H1 (cell line): ENCODE results near the gene ARHGAP26. TPM values are rescaled to one million over a fixed set of nuclear protein-coding genes. Genes with fewer than 3 reads are reported as not detected.
A peak's percentile ranks its signal among the peaks of the same experiment; 100 is the strongest.

Experiments
- ASH2L ChIP-seq: fragments of 200-600, 300-600 bp; sonication (generic); IDR thresholded peaks from one replicate; pipeline ENCODE4 v1.7.1; 2017; ENCODE audit warnings: low read length
- ATF2 ChIP-seq: IDR thresholded peaks from 2 replicates; pipeline ENCODE4 v1.6.1; 2012; ENCODE audit warnings: low read length, inconsistent platforms
- CBX5 ChIP-seq: fragments of 300-800, 300-1000 bp; sonication (generic); IDR thresholded peaks from 2 replicates; pipeline ENCODE4 v1.7.1; 2016; ENCODE audit warnings: antibody characterized with exemption, low read length, low read depth
- JUND ChIP-seq: IDR thresholded peaks from 2 replicates; pipeline ENCODE4 v1.6.1; 2011; ENCODE audit warnings: mild to moderate bottlenecking, improper control_type of control experiment, low read length
- KDM1A ChIP-seq: fragments of 200-600, 300-600 bp; sonication (generic); IDR thresholded peaks from 2 replicates; pipeline ENCODE4 v1.7.1; 2016; ENCODE audit warnings: mild to moderate bottlenecking, low read length, borderline replicate concordance
- KDM4A ChIP-seq: IDR thresholded peaks from one replicate; pipeline ENCODE4 v1.7.1; 2012; ENCODE audit warnings: low read depth, mild to moderate bottlenecking, moderate library complexity, low read length, inconsistent platforms; ENCODE audit not compliant: severe bottlenecking
- POLR2AphosphoS5 ChIP-seq: IDR thresholded peaks from 2 replicates; pipeline ENCODE4 v1.6.1; 2011; ENCODE audit warnings: low read depth, low read length
- RNF2 ChIP-seq: fragments of 200-900, 300-1000 bp; sonication (generic); IDR thresholded peaks from 2 replicates; pipeline ENCODE4 v1.7.1; 2016; ENCODE audit warnings: borderline replicate concordance, low read depth, mild to moderate bottlenecking, antibody characterized with exemption, low read length; ENCODE audit not compliant: poor library complexity, severe bottlenecking; ENCODE audit errors: missing control alignments
- polyA plus RNA-seq, 7 experiments: library from polyadenylated mRNA; depleted of rRNA in 3 of 7; stranded (reverse) in 5 of 7; unstranded in 2 of 7; fragments of >200 nt in 5 of 7; fragments of 200-250 nt in 2 of 7; gene quantifications; 1 replicate in 5 of 7; 2 replicates in 1 of 7; 4 replicates in 1 of 7; pipeline versions ENCODE4 v1.2.1 to v1.2.3, GENCODE V29; 2011 to 2013; ENCODE audit warnings: missing spikeins in 2 of 7, mixed read lengths in 2 of 7
- total RNA-seq: library from RNA; stranded (reverse); fragmentation: NEBNext Ultra II Directional; extraction: Animal tissue kit (Norgen Biotek cat#: 25700); gene quantifications from 2 replicates; pipeline ENCODE4 v1.2.1, GENCODE V29; 2021

Gene ARHGAP26
- total and polyA plus RNA-seq, 2 of the 8 experiments (the other 6 are each of a cell fraction or from before 2014, with no cell fraction given) = 7.1 to 24.8 TPM

DNA sequence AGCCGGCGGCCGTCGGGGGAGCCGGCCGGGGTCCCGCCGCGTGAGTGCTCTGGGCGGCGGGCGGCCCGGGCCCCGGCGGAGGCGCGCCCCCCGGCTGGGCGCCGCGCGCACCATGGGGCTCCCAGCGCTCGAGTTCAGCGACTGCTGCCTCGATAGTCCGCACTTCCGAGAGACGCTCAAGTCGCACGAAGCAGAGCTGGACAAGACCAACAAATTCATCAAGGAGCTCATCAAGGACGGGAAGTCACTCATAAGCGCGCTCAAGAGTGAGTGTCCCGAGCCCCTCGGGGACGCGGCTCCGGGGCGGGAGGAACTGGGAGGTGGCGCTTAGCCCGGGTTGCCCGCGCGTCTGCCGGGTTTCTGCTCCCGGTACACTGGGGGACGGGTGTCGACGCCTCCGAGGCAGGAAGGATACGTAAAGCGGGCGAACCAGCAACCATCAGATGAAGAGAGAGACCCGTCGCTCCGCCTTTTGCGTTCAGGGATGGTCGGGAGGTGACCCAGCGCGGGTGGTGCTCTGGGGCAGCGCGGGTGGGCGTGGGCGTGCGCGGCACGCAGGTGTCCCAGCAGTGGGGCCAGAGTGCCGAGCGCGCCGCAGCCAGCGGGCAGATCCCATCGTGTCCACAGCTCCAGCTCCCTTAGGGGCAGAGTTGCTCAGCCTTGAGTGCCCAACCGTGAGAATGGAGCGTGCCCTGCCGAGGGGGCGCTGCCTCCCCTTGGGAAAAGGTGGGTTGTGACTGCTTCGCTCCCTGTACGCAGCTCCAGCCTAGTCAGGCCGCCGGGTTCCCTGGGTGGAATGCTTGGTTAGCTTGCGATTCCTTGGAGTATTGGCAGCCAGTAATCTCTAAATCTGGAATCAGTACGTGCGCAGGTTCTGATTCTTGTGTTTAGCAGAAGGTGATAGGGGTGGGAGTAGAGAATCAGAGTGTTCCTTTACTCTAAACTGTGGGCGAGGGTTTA, 753 bp downstream of the ARHGAP26 start (continued):
- TF ChIP-seq ATF2 (0 out of 2 replicates have a peak, but pooled peaks have one; percentile 50), KDM4A (peak; percentile 98), POLR2AphosphoS5 (no peak), JUND (no peak), KDM1A (no peak; the same call in 1 of the 2 replicates), CBX5 (no peak), ASH2L (peak; percentile 86), RNF2 (peak; percentile 31)
- TF ChIP-seq, all 59 proteins: peak for 14
